ENCODE data around the gene ILF2. TPM values are rescaled to one million over a fixed set of nuclear protein-coding genes. Genes with fewer than 3 reads are reported as not detected.

Gene ILF2
- total RNA-seq, 4 donors from 2014 or later, result 43.6 to 102 (median 64.7) TPM

GRCh38 chr1:153667439-153667838 lies 3.4 kb downstream of the ILF2 start:
- no peak for TF ChIP-seq CTCF (IDR thresholded peaks at IDR 0.05)
- TF ChIP-seq POLR2AphosphoS5 (IDR thresholded peaks at IDR 0.05), result no peak
- intact Hi-C loops (cut with DNase I), result no loop called here
- DNase-seq (ENCODE audit: extremely low spot score), result no peak
- Histone ChIP-seq H3K27me3 (no peaks in the 10 kb centered on the region), H3K4me3 (no peak overlapping the region), H3K9me3 (no peaks in the 10 kb centered on the region), H3K27ac (replicated peaks in 1 of 4) (no peak overlapping the region), H3K36me3 (peaks cover 57 to 73% (median 69%) of the 10 kb centered on the region in 4 donors), H3K4me1 (peaks cover 14 to 30% (median 23%) of the 10 kb centered on the region in 4 donors)
- 84% methylated on average over 4 of the region's 4 CpGs for WGBS

DNA sequence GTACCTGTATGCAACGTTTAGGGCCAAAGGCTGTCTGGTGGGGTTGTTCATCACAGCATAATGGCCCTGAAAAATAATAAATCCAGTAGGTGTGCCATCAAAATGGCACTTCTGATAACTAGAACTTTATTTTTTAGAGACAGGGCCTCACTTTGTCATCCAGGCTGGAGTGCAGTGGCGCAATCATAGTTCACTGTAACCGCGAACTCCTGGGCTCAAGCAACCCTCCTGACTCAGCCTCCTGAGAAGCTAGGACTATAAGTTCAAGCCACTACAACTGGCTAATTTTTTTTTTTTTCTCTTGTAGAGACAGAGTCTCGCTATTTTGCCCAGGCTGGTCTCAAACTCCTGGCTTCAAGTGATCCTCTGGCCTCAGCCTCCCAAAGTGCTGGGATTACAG lies 7.6 kb downstream of the ILF2 start:
- Histone ChIP-seq H3K36me3 (peaks cover 61 to 85% (median 79%) of the 10 kb centered on the region in 4 donors), H3K4me3 (no peak overlapping the region), H3K4me1 (peaks cover 10 to 15% (median 14%) of the 10 kb centered on the region in 4 donors), H3K27me3 (no peaks in the 10 kb centered on the region), H3K9me3 (no peaks in the 10 kb centered on the region), H3K27ac (replicated peaks in 1 of 4) (peak overlapping the region in 1 of 4 donors; percentile 23)
- intact Hi-C loops (cut with DNase I), result no loop called here
- DNase-seq (ENCODE audit: extremely low spot score), result no peak
- WGBS, result 82% methylated on average over 5 of the region's 5 CpGs
- TF ChIP-seq CTCF (IDR thresholded peaks at IDR 0.05) (no peak), EP300 (IDR thresholded peaks at IDR 0.05) (no peak), POLR2A (IDR thresholded peaks at IDR 0.05; ENCODE audit: low read depth) (no peak), POLR2AphosphoS5 (IDR thresholded peaks at IDR 0.05) (no peak)

DNA sequence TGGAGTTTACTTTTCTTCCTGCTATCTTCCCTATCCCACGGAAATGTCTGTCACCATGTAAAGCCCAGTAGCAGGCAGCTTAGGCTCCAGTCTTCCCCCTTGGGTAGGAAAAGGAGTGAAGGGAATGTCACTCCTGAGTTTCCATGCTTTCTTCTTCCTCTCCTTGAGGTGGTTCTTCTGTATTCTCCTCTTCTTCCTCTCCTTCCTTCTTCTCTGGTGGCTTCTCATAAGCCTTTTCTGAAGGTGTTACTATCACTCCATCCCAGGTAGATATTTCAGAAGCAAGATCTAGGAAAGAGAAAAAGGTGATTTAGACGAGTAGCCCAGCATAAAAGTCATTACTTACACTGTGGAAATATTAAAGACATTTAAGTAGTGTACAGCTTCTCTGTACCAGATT lies 8.5 kb downstream of the ILF2 start:
- Histone ChIP-seq H3K27me3 (no peaks in the 10 kb centered on the region), H3K27ac (replicated peaks in 1 of 4) (no peak overlapping the region), H3K4me3 (no peak overlapping the region), H3K4me1 (peaks cover 10 to 19% (median 13%) of the 10 kb centered on the region in 4 donors), H3K9me3 (no peaks in the 10 kb centered on the region), H3K36me3 (peaks cover 54 to 75% (median 69%) of the 10 kb centered on the region in 4 donors)
- intact Hi-C loops (cut with DNase I), result no loop called here
- WGBS, result 47% methylated on average over 2 of the region's 2 CpGs
- no peak for DNase-seq (ENCODE audit: extremely low spot score)
- no peak for TF ChIP-seq POLR2AphosphoS5 (IDR thresholded peaks at IDR 0.05)
- TF ChIP-seq POLR2A (IDR thresholded peaks at IDR 0.05; ENCODE audit: low read depth), result no peak
- TF ChIP-seq CTCF (IDR thresholded peaks at IDR 0.05), result no peak
- no peak for TF ChIP-seq EP300 (IDR thresholded peaks at IDR 0.05)

DNA sequence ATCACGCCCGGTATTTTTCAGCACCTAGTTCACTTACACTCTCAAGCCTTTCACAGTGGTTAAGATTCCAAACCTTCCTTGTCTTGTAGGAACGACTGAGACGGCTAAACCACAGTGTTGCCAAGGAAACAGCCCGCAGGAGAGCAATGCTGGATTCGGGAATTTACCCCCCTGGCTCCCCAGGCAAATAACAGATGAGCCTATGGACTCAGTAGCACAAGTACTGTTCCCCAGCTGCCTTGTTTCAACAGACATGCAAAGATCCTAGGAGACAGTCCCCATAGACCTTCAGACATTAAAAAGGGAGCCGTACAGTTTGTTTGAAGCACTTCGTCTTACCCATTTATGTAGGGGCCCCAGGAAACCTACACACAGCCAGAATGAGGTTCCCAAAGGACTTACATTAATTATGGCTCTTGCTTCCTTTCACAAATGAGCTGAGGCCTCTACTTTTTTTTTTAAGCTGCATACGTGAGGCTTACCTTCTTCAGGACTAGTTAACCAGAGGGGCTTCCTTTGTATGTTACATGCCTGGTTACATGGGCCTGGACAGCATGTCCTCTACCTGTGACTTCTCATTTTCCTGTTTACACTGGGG lies 9.6 kb downstream of the ILF2 start:
- DNase-seq (ENCODE audit: extremely low spot score), result no peak
- intact Hi-C loops (cut with DNase I), result no loop called here
- peak overlapping the region in 1 of 4 donors; percentile 5 for H3K27ac ChIP-seq (replicated peaks in 1 of 4)
- H3K27me3 ChIP-seq, result no peaks in the 10 kb centered on the region
- peaks cover 43 to 65% (median 59%) of the 10 kb centered on the region in 4 donors for H3K36me3 ChIP-seq
- H3K9me3 ChIP-seq, result no peaks in the 10 kb centered on the region
- no peak for TF ChIP-seq POLR2AphosphoS5 (IDR thresholded peaks at IDR 0.05)
- TF ChIP-seq CTCF (IDR thresholded peaks at IDR 0.05), result no peak
- TF ChIP-seq POLR2A (IDR thresholded peaks at IDR 0.05; ENCODE audit: low read depth), result no peak
- TF ChIP-seq EP300 (IDR thresholded peaks at IDR 0.05), result no peak
- H3K4me1 ChIP-seq, result peaks cover 10 to 19% (median 13%) of the 10 kb centered on the region in 4 donors
- WGBS, result 62% methylated on average over 8 of the region's 9 CpGs
- no peak overlapping the region for H3K4me3 ChIP-seq

GRCh38 chr1:153659656-153660055 lies 11.1 kb downstream of the ILF2 start:
- peak overlapping the region; percentile 66 to 81 (median 70) for H3K4me3 ChIP-seq
- TF ChIP-seq CTCF (IDR thresholded peaks at IDR 0.05) (no peak), EP300 (IDR thresholded peaks at IDR 0.05) (no peak), POLR2A (IDR thresholded peaks at IDR 0.05; ENCODE audit: low read depth) (no peak), POLR2AphosphoS5 (IDR thresholded peaks at IDR 0.05) (no peak)
- no peaks in the 10 kb centered on the region for H3K27me3 ChIP-seq
- H3K4me1 ChIP-seq, result peaks cover 10 to 19% (median 13%) of the 10 kb centered on the region in 4 donors
- H3K27ac ChIP-seq (replicated peaks in 1 of 4), result peak overlapping the region in 3 of 4 donors; percentile 87 to 97 (median 92)
- WGBS, result 84% methylated on average over 9 of the region's 9 CpGs
- intact Hi-C loops (cut with DNase I), result loop anchor here (10.0 kb wide), 1 partner anchor 85 kb away; no protein-coding TSS in a partner anchor
- no peak for DNase-seq (ENCODE audit: extremely low spot score)
- no peaks in the 10 kb centered on the region for H3K9me3 ChIP-seq
- H3K36me3 ChIP-seq, result peaks cover 28 to 49% (median 43%) of the 10 kb centered on the region in 4 donors

All from esophagus muscularis mucosa (tissue), 4 donors.